MM.1S (cell line): ENCODE measurements around the gene LINGO1.

Experiments used
- CTCF ChIP-seq: fragments of 300-600 bp; sonication (generic); IDR thresholded peaks from 2 replicates; pipeline ENCODE4 v1.5.1; 2016; ENCODE audit warnings: antibody characterized with exemption, low read length, mixed read lengths
- EZH2 ChIP-seq: fragments of 300-600 bp; sonication (generic); optimal IDR thresholded peaks from 2 replicates; pipeline ENCODE3; 2017; ENCODE audit warnings: low read depth, mild to moderate bottlenecking, antibody characterized with exemption, low read length, mixed read lengths
- EZH2phosphoT487 ChIP-seq: fragments of 300-600 bp; sonication (generic); IDR thresholded peaks from 2 replicates; pipeline ENCODE4 v1.6.1; 2018; ENCODE audit warnings: antibody characterized with exemption, low read length

DNA sequence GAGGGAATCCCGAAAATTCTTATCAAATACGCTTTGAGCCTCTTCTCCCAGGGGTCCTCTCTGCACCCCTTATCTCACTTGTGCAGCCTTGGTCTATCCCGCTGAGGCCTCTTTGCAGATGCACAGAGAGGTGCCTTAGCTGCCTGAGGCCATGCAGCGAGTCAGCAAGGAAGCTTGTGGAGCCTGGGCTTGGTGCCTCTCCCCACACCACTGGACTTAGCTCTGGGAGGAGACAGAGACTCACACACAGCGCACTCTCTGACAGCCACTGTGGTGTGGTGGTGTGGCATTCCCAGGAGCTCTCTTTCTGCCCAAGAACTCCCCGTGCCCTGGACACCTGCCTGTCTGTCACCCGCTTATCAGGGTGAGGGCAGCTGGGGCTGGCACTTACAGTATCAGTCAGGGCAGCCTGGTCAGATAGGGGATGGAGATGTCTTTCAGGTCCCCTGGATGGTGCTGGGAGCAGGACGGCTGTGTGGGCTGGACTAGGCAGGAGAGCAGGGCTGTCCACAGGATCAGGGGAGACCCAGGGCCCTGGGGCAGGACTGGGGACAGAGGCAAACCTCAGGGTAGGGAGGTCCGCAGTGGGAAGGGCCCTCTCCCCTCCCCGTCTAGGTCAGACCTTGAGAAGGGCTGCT, 10.2 kb upstream of the LINGO1 start:
- TF ChIP-seq CTCF = no peak
- TF ChIP-seq EZH2phosphoT487 = no peak
- TF ChIP-seq EZH2 = no peak
